ENCODE results near the gene AVL9.

DNA sequence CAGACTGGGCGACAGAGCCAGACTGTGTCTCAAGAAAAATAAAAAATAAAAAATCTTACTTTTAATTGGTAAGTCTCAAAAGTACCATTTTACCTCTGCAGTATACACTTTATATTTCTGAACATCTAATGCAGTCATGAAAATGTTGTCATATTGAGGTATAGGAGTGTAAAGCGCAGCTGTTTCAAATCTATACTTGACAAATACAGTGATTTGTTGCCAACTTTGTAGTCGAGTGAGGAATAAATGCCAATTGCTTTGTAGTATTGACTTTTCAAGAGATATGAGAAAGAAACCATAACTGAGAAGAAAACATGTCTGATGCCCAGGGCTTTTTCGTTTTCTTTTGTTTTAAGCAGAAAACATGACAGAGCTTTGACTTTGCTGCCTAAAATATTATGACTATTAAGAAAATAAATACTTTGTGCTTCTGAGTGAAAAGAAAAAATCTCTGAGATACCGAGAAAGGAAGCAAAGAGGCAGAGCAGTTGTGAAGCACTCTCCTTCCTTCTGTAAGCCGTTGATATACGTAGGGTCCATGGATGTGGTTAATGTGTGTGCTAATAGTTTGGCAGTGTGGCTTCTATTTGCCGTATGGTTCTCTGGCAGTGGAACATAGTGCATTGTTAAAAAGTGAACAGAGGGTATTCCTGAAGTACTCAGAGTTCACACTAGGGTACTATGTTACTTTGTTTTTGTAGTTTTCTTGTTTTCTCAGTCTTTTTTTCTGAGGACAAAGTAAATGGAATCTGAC lies 38.2 kb downstream of the AVL9 start:
- TF ChIP-seq, protein P1, sequence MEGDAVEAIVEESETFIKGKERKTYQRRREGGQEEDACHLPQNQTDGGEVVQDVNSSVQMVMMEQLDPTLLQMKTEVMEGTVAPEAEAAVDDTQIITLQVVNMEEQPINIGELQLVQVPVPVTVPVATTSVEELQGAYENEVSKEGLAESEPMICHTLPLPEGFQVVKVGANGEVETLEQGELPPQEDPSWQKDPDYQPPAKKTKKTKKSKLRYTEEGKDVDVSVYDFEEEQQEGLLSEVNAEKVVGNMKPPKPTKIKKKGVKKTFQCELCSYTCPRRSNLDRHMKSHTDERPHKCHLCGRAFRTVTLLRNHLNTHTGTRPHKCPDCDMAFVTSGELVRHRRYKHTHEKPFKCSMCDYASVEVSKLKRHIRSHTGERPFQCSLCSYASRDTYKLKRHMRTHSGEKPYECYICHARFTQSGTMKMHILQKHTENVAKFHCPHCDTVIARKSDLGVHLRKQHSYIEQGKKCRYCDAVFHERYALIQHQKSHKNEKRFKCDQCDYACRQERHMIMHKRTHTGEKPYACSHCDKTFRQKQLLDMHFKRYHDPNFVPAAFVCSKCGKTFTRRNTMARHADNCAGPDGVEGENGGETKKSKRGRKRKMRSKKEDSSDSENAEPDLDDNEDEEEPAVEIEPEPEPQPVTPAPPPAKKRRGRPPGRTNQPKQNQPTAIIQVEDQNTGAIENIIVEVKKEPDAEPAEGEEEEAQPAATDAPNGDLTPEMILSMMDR (IDR thresholded peaks at IDR 0.05; ENCODE audit: insufficient read depth, low read length, poor library complexity, severe bottlenecking): no peak
- TF ChIP-seq EZH2phosphoT487 (conservative IDR thresholded peaks at IDR 0.05; ENCODE audit: low read length): no peak
